Measurements from ENCODE around the gene OSBPL7. TPM values are rescaled to one million over a fixed set of nuclear protein-coding genes. Genes with fewer than 3 reads are reported as not detected.

OSBPL7 gene
- total and polyA plus RNA-seq, 2 of the 8 experiments (the other 6 are each of a cell fraction or from before 2014, with no cell fraction given): 7.2 to 8.9 TPM

- no peak overlapping the region for H3K4ac ChIP-seq (replicated peaks; ENCODE audit: insufficient read length, low read depth, low read length)
- WGBS, 2 experiments (ENCODE audit: extremely low coverage in 1 of 2, insufficient coverage in 1 of 2, insufficient read length in 1 of 2, insufficient replicate concordance in 2 of 2, low coverage in 1 of 2, low lambda C conversion rate in 2 of 2, missing lambda C conversion rate in 1 of 2): 74% methylated on average over 3 of the region's 3 CpGs; no CpG with 5 or more reads in 1 of the 2 experiments
- CTCF ChIA-PET (ENCODE audit: partially characterized antibody): no interaction called here
- peaks cover 5 to 8% of the 10 kb centered on the region in 2 experiments; a peak in 2 of 4 replicates for H3K9me3 ChIP-seq (ENCODE audit: insufficient read depth in 2 of 2, low read depth in 1 of 2, low read length in 1 of 2)
- POLR2A ChIA-PET (ENCODE audit: partially characterized antibody): interaction anchor here (0.6 kb wide), 1 partner anchor 8 kb away, joined by 3 read pairs; no protein-coding TSS in a partner anchor
- H3K4me1 ChIP-seq (replicated peaks in 1 of 4; ENCODE audit: control insufficient read depth in 3 of 4, insufficient read depth in 4 of 4, low read length in 3 of 4): no peaks in the 10 kb centered on the region
- H3K56ac ChIP-seq (replicated peaks; ENCODE audit: insufficient read length, low read depth, low read length): no peak overlapping the region
- H2BK20ac ChIP-seq (ENCODE audit: low read length): no peak overlapping the region
- H2AK5ac ChIP-seq (ENCODE audit: low read depth, low read length): no peak overlapping the region
- H3K18ac ChIP-seq (ENCODE audit: extremely low read depth, low read length): no peak overlapping the region
- no peak overlapping the region for H3K4me3 ChIP-seq (ENCODE audit: extremely low read depth in 1 of 4, insufficient read depth in 2 of 4, low read depth in 3 of 4, low read length in 4 of 4)
- H3K79me1 ChIP-seq (ENCODE audit: low read depth, low read length): no peaks in the 10 kb centered on the region
- H3K36me3 ChIP-seq (ENCODE audit: control insufficient read depth in 2 of 4, insufficient read depth in 4 of 4, low read length in 3 of 4): no peaks in the 10 kb centered on the region
- H3K79me2 ChIP-seq (ENCODE audit: control insufficient read depth in 1 of 2, insufficient read depth in 2 of 2, low read length in 2 of 2): no peaks in the 10 kb centered on the region
- H2BK15ac ChIP-seq (ENCODE audit: low read length): no peak overlapping the region
- H4K5ac ChIP-seq (ENCODE audit: insufficient read length, low read depth, low read length): no peak overlapping the region
- no peak overlapping the region for H2AFZ ChIP-seq (ENCODE audit: low read length)
- FAIRE-seq (no peak), DNase-seq (ENCODE audit: low read depth in 1 of 2, low spot score in 2 of 2) (no peak)
- no peaks in the 10 kb centered on the region for H3K23me2 ChIP-seq (ENCODE audit: low read depth, low read length)
- H2BK12ac ChIP-seq (ENCODE audit: low read depth, low read length): no peak overlapping the region
- no peaks in the 10 kb centered on the region for H3K27me3 ChIP-seq (replicated peaks in 1 of 4; ENCODE audit: control insufficient read depth in 3 of 4, extremely low read depth in 1 of 4, insufficient read depth in 3 of 4, low read length in 3 of 4)
- no peak overlapping the region for H4K8ac ChIP-seq (ENCODE audit: extremely low read depth, insufficient read depth, low read length)
- no peak overlapping the region for H3K4me2 ChIP-seq (ENCODE audit: insufficient read depth in 1 of 2, low read depth in 2 of 2, low read length in 2 of 2)
- no peak overlapping the region for H4K91ac ChIP-seq (replicated peaks; ENCODE audit: insufficient read length, low read length)
- no peaks in the 10 kb centered on the region for H4K20me1 ChIP-seq (replicated peaks in 1 of 2; ENCODE audit: control insufficient read depth in 1 of 2, insufficient read depth in 2 of 2, low read length in 2 of 2)
- H2BK120ac ChIP-seq (replicated peaks; ENCODE audit: low read depth, low read length): no peak overlapping the region
- no peak overlapping the region for H2BK5ac ChIP-seq (ENCODE audit: low read depth, low read length)
- H3K14ac ChIP-seq (ENCODE audit: insufficient read length): no peak overlapping the region
- no peak overlapping the region for H3K23ac ChIP-seq (ENCODE audit: insufficient read length)
- H3K9ac ChIP-seq (replicated peaks in 1 of 4; ENCODE audit: extremely low read depth in 1 of 4, low read depth in 3 of 4, low read length in 3 of 4): no peak overlapping the region
- no peak overlapping the region for H3K27ac ChIP-seq (ENCODE audit: low read depth, low read length)
- TF ChIP-seq SRF (IDR thresholded peaks at IDR 0.05; ENCODE audit: low read depth, low read length) (no peak), CHD1 (IDR thresholded peaks at IDR 0.05; ENCODE audit: low read depth, low read length) (no peak), RBBP5 (IDR thresholded peaks at IDR 0.05; ENCODE audit: borderline replicate concordance, low read depth, low read length) (no peak), RXRA (IDR thresholded peaks at IDR 0.05; ENCODE audit: insufficient read depth, low read depth, low read length) (no peak), POLR2A (IDR thresholded peaks at IDR 0.05; ENCODE audit: control extremely low read depth in 1 of 2, low read depth in 2 of 2, low read length in 2 of 2) (no peak)
These were observed 57.5 kb downstream of the OSBPL7 start for GRCh38 chr17:47763913-47764582.
